Astrocyte (in vitro differentiated cells and primary cell): ENCODE results near the gene FAM3B. TPM values are rescaled to one million over a fixed set of nuclear protein-coding genes. Genes with fewer than 3 reads are reported as not detected.

ENCODE experiments used
- DNase-seq: peaks from one replicate; pipeline ENCODE4 v3.0.0-alpha.2; 2010; ENCODE audit warnings: low read depth
- FAIRE-seq: peaks from 2 replicates; lab custom pipeline; 2011; peaks lifted over from hg19 to GRCh38; lab: Jason Lieb, UNC
- H2AFZ ChIP-seq: 2 replicates; pipeline ENCODE4 v1.6.0; 2012; ENCODE audit warnings: low read depth, low read length, inconsistent platforms
- H3K27ac ChIP-seq: 2 replicates; pipeline ENCODE4 v1.5.1; 2011; ENCODE audit warnings: low read depth, low read length, inconsistent platforms
- H3K27me3 ChIP-seq: 2 replicates; pipeline ENCODE4 v1.6.0; 2011; ENCODE audit warnings: low read length, inconsistent platforms; ENCODE audit not compliant: insufficient read depth
- H3K36me3 ChIP-seq: 2 replicates; pipeline ENCODE4 v1.5.1; 2011; ENCODE audit warnings: low read length, inconsistent platforms; ENCODE audit not compliant: insufficient read depth
- H3K4me1 ChIP-seq: 2 replicates; pipeline ENCODE4 v1.5.1; 2011; ENCODE audit warnings: low read length, inconsistent platforms; ENCODE audit not compliant: insufficient read depth
- H3K4me2 ChIP-seq: 2 replicates; pipeline ENCODE4 v1.6.0; 2012; ENCODE audit warnings: low read length, inconsistent platforms
- H3K4me3 ChIP-seq: 2 replicates; pipeline ENCODE4 v1.5.1; 2011; ENCODE audit warnings: low read depth, mild to moderate bottlenecking, low read length, inconsistent platforms; ENCODE audit not compliant: insufficient read depth
- H3K79me2 ChIP-seq: 2 replicates; pipeline ENCODE4 v1.6.0; 2012; ENCODE audit warnings: mild to moderate bottlenecking, low read length, inconsistent platforms; ENCODE audit not compliant: insufficient read depth
- H3K9ac ChIP-seq: 2 replicates; pipeline ENCODE4 v1.6.0; 2012; ENCODE audit warnings: mild to moderate bottlenecking, low read length, inconsistent platforms
- H3K9me3 ChIP-seq: 2 replicates; pipeline ENCODE4 v1.5.1; 2012; ENCODE audit warnings: low read depth, mild to moderate bottlenecking, low read length, inconsistent platforms; ENCODE audit not compliant: insufficient read depth
- H4K20me1 ChIP-seq: 2 replicates; pipeline ENCODE4 v1.6.0; 2012; ENCODE audit warnings: low read length, inconsistent platforms; ENCODE audit not compliant: insufficient read depth
- H3K27ac Mint-ChIP-seq: one replicate; pipeline ENCODE4 v1.8.0; 2021; ENCODE audit warnings: mild to moderate bottlenecking, mixed read lengths; ENCODE audit not compliant: unreplicated experiment
- H3K27me3 Mint-ChIP-seq: one replicate; pipeline ENCODE4 v1.8.0; 2021; ENCODE audit warnings: low read depth, mixed read lengths; ENCODE audit not compliant: unreplicated experiment
- H3K36me3 Mint-ChIP-seq: one replicate; pipeline ENCODE4 v1.8.0; 2021; ENCODE audit warnings: low read depth, mixed read lengths; ENCODE audit not compliant: unreplicated experiment
- H3K4me1 Mint-ChIP-seq: one replicate; pipeline ENCODE4 v1.8.0; 2021; ENCODE audit warnings: low read depth, mixed read lengths; ENCODE audit not compliant: unreplicated experiment
- H3K4me3 Mint-ChIP-seq: one replicate; pipeline ENCODE4 v1.8.0; 2021; ENCODE audit warnings: mild to moderate bottlenecking, moderate library complexity, mixed read lengths; ENCODE audit not compliant: unreplicated experiment
- H3K9me3 Mint-ChIP-seq: one replicate; pipeline ENCODE4 v1.8.0; 2021; ENCODE audit warnings: mild to moderate bottlenecking, mixed read lengths; ENCODE audit not compliant: unreplicated experiment
- EZH2 ChIP-seq: IDR thresholded peaks from 2 replicates; pipeline ENCODE4 v1.6.1; 2012; ENCODE audit warnings: mild to moderate bottlenecking, low read length, inconsistent platforms; ENCODE audit not compliant: insufficient read depth
- total RNA-seq: library from RNA; stranded (reverse); gene quantifications from 2 replicates; pipeline ENCODE4 v1.2.1, GENCODE V29; 2021
- TF ChIP-seq, protein P1 (sequence below): IDR thresholded peaks from 2 replicates; pipeline ENCODE4 v1.5.1; 2011; ENCODE audit warnings: low read depth, mild to moderate bottlenecking, inconsistent platforms, low read length, moderate library complexity; ENCODE audit not compliant: insufficient read depth

The FAM3B gene
- total RNA-seq, 1 donor from 2014 or later = not detected

DNA sequence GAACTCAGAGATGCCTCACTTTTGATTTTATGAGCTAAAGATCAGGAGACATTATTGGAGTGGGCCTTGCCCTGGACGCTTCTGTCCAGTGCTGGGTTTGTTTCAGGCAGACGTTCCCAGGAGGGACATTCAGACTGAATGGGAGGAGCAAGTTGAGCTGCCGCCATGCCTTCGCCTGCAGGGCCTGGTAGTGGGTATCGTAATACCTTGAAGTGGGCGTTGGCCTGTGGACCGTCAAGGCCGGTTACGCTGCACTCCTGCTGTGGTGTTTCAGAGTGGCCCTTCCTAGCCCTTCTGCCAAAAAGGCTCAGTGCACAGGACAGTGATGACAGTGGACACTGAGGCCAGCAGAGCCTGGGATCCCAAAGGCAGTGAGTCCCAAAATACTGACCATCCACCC, 1.6 kb downstream of the FAM3B start:
- Mint-ChIP-seq H3K27ac (no peak overlapping the region), H3K36me3 (no peaks in the 10 kb centered on the region), H3K27me3 (peaks cover 70% of the 10 kb centered on the region), H3K9me3 (peaks cover 4% of the 10 kb centered on the region), H3K4me3 (no peak overlapping the region), H3K4me1 (no peaks in the 10 kb centered on the region)
- H3K9ac ChIP-seq = no peak overlapping the region
- H3K9me3 ChIP-seq = no peaks in the 10 kb centered on the region
- DNase-seq (no peak), FAIRE-seq (no peak)
- H3K27ac ChIP-seq = no peak overlapping the region
- TF ChIP-seq EZH2 = no peak
- TF ChIP-seq, protein P1, sequence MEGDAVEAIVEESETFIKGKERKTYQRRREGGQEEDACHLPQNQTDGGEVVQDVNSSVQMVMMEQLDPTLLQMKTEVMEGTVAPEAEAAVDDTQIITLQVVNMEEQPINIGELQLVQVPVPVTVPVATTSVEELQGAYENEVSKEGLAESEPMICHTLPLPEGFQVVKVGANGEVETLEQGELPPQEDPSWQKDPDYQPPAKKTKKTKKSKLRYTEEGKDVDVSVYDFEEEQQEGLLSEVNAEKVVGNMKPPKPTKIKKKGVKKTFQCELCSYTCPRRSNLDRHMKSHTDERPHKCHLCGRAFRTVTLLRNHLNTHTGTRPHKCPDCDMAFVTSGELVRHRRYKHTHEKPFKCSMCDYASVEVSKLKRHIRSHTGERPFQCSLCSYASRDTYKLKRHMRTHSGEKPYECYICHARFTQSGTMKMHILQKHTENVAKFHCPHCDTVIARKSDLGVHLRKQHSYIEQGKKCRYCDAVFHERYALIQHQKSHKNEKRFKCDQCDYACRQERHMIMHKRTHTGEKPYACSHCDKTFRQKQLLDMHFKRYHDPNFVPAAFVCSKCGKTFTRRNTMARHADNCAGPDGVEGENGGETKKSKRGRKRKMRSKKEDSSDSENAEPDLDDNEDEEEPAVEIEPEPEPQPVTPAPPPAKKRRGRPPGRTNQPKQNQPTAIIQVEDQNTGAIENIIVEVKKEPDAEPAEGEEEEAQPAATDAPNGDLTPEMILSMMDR = no peak
- no peaks in the 10 kb centered on the region for H4K20me1 ChIP-seq
- H2AFZ ChIP-seq = no peak overlapping the region
- H3K27me3 ChIP-seq = peaks cover 26% of the 10 kb centered on the region
- H3K79me2 ChIP-seq = no peaks in the 10 kb centered on the region
- no peaks in the 10 kb centered on the region for H3K4me1 ChIP-seq
- H3K4me2 ChIP-seq = no peak overlapping the region
- no peak overlapping the region for H3K4me3 ChIP-seq
- H3K36me3 ChIP-seq = no peaks in the 10 kb centered on the region

GRCh38 chr21:41319273-41319672, 2.7 kb downstream of the FAM3B start:
- H3K27me3 ChIP-seq = peaks cover 26% of the 10 kb centered on the region
- H3K27ac Mint-ChIP-seq = no peak overlapping the region
- TF ChIP-seq, protein P1 = no peak
- no peak for TF ChIP-seq EZH2
- no peak overlapping the region for H3K27ac ChIP-seq
- H3K9me3 Mint-ChIP-seq = peaks cover 4% of the 10 kb centered on the region
- FAIRE-seq (no peak), DNase-seq (no peak)
- no peaks in the 10 kb centered on the region for H4K20me1 ChIP-seq
- no peaks in the 10 kb centered on the region for H3K79me2 ChIP-seq
- no peaks in the 10 kb centered on the region for H3K4me1 ChIP-seq
- no peak overlapping the region for H3K4me3 Mint-ChIP-seq
- no peak overlapping the region for H3K9ac ChIP-seq
- H2AFZ ChIP-seq = no peak overlapping the region
- H3K4me2 ChIP-seq = no peak overlapping the region
- no peak overlapping the region for H3K4me3 ChIP-seq
- H3K27me3 Mint-ChIP-seq = peaks cover 73% of the 10 kb centered on the region
- H3K4me1 Mint-ChIP-seq = no peaks in the 10 kb centered on the region
- no peaks in the 10 kb centered on the region for H3K36me3 ChIP-seq
- H3K36me3 Mint-ChIP-seq = no peaks in the 10 kb centered on the region
- no peaks in the 10 kb centered on the region for H3K9me3 ChIP-seq

- Histone ChIP-seq H3K4me1 (no peaks in the 10 kb centered on the region), H3K36me3 (no peaks in the 10 kb centered on the region), H3K4me2 (no peak overlapping the region), H3K9me3 (no peaks in the 10 kb centered on the region), H3K79me2 (no peaks in the 10 kb centered on the region), H3K27ac (no peak overlapping the region), H2AFZ (no peak overlapping the region), H3K27me3 (peaks cover 10% of the 10 kb centered on the region), H3K4me3 (no peak overlapping the region), H3K9ac (no peak overlapping the region), H4K20me1 (no peaks in the 10 kb centered on the region)
- no peaks in the 10 kb centered on the region for H3K36me3 Mint-ChIP-seq
- no peak overlapping the region for H3K27ac Mint-ChIP-seq
- no peak overlapping the region for H3K4me3 Mint-ChIP-seq
- H3K27me3 Mint-ChIP-seq = peaks cover 53% of the 10 kb centered on the region
- TF ChIP-seq, protein P1 = no peak
- no peak for TF ChIP-seq EZH2
- no peak for FAIRE-seq
- no peak for DNase-seq
- H3K9me3 Mint-ChIP-seq = no peaks in the 10 kb centered on the region
- no peaks in the 10 kb centered on the region for H3K4me1 Mint-ChIP-seq
These were observed 4.8 kb downstream of the FAM3B start for GRCh38 chr21:41321211-41321907.
